Ascending aorta (tissue), 2 donors: Measurements from ENCODE around the gene TF. TPM values are rescaled to one million over a fixed set of nuclear protein-coding genes. Genes with fewer than 3 reads are reported as not detected.

ENCODE experiments used
- DNase-seq, 2 donors: peaks; one replicate each; pipeline ENCODE4 v3.0.0-alpha.2; 2019; ENCODE audit warnings: low spot score in 2 of 2
- H3K27ac ChIP-seq, 2 donors: fragments of 200-600 bp; sonication (generic); one replicate each; pipeline ENCODE4 v1.5.1; 2016 to 2017; ENCODE audit warnings: mild to moderate bottlenecking in 1 of 2
- H3K27me3 ChIP-seq: fragments of 200-600 bp; sonication (generic); one replicate; pipeline ENCODE4 v1.5.1; 2017
- H3K36me3 ChIP-seq, 2 donors: fragments of 200-600 bp; sonication (generic); one replicate each; pipeline ENCODE4 v1.5.1; 2016
- H3K4me1 ChIP-seq, 2 donors: fragments of 200-600 bp; sonication (generic); one replicate each; pipeline ENCODE4 v1.5.1; 2016 to 2017; ENCODE audit warnings: mild to moderate bottlenecking in 1 of 2
- H3K4me3 ChIP-seq, 2 donors: fragments of 200-600 bp; sonication (generic); one replicate each; pipeline ENCODE4 v1.5.1; 2016 to 2017; ENCODE audit warnings: mild to moderate bottlenecking in 1 of 2
- H3K9me3 ChIP-seq, 2 donors: fragments of 200-600 bp; sonication (generic); one replicate each; pipeline ENCODE4 v1.5.1; 2016
- intact Hi-C: fragments of 100-400 bp; cut with DNase I; formaldehyde crosslinking; loops from one replicate; pipeline ENCODE4 v1.15.1; 2023
- total RNA-seq: library from RNA; depleted of rRNA; stranded (reverse); fragments of >200 nt; gene quantifications from one replicate; pipeline ENCODE4 v1.1.0, GENCODE V29; 2016
- TF ChIP-seq, protein P1 (sequence below), 3 experiments: fragments of 200-600 bp in 2 of 3; fragments of 450-650 bp in 1 of 3; sonication (generic) in 2 of 3; IDR thresholded peaks; one replicate each; pipeline ENCODE4 v1.5.1; 2016 to 2019; ENCODE audit warnings: antibody characterized with exemption in 3 of 3, mild to moderate bottlenecking in 1 of 3, moderate library complexity in 1 of 3

Gene TF
- total RNA-seq, 1 donor from 2014 or later: 62.8 TPM

DNA sequence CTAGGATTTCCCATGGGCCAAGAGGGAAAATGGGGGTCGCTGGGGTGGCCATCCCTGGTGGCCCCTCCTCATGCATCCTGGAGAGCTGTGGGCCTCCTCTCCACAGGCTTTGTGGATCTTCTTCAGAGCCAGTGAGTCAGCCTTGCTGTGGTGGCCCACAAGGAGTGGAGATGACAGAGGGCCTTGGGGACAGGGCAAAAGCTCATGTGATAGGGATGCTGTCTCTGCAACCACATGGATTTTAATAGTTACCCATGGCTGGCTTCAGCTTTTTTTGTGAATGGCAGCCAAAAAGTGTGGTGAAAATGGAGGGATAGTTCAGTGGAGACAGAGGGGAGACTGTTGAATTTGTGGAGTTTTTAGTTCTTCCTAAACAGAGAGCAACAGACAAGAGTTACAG, 1.2 kb downstream of the TF start:
- no peaks in the 10 kb centered on the region for H3K4me1 ChIP-seq
- H3K27ac ChIP-seq: no peak overlapping the region
- no peaks in the 10 kb centered on the region for H3K9me3 ChIP-seq
- H3K36me3 ChIP-seq: no peaks in the 10 kb centered on the region
- no peak overlapping the region for H3K4me3 ChIP-seq
- H3K27me3 ChIP-seq: no peaks in the 10 kb centered on the region
- intact Hi-C loops: no loop called here
- DNase-seq: no peak
- TF ChIP-seq, protein P1, sequence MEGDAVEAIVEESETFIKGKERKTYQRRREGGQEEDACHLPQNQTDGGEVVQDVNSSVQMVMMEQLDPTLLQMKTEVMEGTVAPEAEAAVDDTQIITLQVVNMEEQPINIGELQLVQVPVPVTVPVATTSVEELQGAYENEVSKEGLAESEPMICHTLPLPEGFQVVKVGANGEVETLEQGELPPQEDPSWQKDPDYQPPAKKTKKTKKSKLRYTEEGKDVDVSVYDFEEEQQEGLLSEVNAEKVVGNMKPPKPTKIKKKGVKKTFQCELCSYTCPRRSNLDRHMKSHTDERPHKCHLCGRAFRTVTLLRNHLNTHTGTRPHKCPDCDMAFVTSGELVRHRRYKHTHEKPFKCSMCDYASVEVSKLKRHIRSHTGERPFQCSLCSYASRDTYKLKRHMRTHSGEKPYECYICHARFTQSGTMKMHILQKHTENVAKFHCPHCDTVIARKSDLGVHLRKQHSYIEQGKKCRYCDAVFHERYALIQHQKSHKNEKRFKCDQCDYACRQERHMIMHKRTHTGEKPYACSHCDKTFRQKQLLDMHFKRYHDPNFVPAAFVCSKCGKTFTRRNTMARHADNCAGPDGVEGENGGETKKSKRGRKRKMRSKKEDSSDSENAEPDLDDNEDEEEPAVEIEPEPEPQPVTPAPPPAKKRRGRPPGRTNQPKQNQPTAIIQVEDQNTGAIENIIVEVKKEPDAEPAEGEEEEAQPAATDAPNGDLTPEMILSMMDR (IDR thresholded peaks at IDR 0.05): no peak

DNA sequence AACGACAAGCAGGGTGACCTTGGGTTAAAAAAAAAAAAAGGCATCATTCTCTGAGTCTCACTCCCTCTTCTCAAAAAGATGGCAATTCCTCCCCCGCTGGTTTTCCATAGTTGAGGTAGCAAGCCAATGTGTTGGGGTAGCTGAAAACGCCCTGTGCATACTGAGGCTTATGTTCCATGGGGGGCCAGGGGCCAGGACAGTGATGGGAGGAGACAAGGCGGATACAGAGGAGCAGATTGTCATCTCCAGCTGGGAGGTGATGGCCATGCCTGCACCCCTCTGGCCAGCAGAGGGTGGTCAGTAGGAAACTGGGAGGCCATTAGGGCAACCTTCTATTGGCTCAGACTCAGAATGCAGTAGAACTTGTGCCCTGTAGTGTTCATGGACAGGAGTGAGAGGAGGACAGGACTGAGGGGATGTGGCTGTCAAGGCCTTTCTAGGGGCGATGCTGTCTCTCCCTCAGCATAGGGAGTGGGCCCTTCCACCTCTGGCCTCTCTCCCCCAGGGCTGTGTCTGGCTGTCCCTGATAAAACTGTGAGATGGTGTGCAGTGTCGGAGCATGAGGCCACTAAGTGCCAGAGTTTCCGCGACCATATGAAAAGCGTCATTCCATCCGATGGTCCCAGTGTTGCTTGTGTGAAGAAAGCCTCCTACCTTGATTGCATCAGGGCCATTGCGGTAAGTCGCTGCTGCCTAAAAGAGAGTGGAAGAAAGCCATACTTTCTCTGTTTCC, 1.9 kb downstream of the TF start:
- Histone ChIP-seq H3K4me3 (no peak overlapping the region), H3K27ac (no peak overlapping the region), H3K9me3 (no peaks in the 10 kb centered on the region), H3K4me1 (no peaks in the 10 kb centered on the region), H3K36me3 (no peaks in the 10 kb centered on the region), H3K27me3 (no peaks in the 10 kb centered on the region)
- no peak for DNase-seq
- intact Hi-C loops: no loop called here
- TF ChIP-seq, protein P1 (IDR thresholded peaks at IDR 0.05): no peak

DNA sequence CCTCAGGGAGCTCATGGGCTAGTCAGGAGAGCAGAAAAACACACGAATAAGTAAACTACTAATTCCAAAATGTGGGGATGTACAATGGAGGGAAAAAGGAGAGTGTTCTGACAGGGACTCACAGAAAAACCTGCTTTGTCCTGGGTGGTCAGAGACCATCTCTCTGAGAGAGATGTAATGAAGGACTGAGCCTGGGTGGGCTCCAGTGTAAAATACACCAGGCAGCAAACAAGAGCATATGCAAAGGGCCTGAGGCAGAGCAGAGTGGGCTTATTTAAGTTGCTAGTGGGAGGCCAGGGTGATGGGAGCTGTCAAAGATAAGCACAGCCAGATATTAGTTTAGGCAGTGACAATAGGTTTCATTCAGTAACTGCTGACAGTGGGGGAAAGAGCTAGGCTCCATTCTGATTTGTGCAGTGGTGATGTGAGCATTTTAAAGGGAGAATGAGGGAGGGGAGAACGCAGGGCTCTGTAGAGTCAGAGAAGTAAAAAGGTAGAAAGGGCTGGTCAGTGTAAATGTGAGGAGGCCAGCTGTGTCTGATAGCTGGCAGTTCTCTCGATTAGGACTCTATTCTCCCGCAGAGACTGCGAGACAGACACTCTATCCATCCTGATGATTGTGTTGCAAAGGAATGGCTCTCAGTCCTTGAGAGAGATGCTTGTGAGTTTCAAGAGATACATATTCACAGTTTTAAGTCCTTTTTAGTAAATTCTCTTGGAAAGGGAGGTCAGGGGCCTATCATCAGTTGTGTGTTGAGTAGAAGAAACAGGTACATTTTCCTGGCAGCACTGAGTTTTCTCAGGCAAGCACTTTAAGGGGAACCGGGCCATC, 3.5 kb downstream of the TF start:
- TF ChIP-seq, protein P1 (IDR thresholded peaks at IDR 0.05): no peak
- no peaks in the 10 kb centered on the region for H3K27me3 ChIP-seq
- intact Hi-C loops: no loop called here
- no peak overlapping the region for H3K27ac ChIP-seq
- no peak overlapping the region for H3K4me3 ChIP-seq
- no peaks in the 10 kb centered on the region for H3K4me1 ChIP-seq
- no peaks in the 10 kb centered on the region for H3K9me3 ChIP-seq
- DNase-seq: no peak
- no peaks in the 10 kb centered on the region for H3K36me3 ChIP-seq

DNA sequence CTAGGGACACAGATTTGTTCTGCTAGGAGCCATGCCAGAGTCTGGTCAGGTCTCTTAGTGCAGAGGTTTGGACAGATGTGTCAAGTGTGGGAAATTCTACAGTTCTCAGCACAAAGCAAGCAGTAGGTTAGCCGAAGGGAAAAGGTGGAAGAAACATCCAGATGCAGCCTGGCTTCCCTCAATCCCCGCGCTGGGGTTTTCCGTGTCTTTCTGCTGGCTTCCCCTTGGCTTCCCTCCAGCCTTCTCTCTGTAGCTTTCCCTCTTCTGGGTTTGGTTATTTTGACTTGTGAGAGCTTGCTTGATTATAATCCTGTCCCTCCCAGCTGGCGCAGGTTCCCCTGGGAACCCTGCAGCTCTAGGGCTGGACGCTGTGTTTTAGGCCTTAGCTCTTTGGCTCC, 4.1 kb downstream of the TF start:
- H3K9me3 ChIP-seq: no peaks in the 10 kb centered on the region
- TF ChIP-seq, protein P1 (IDR thresholded peaks at IDR 0.05): no peak
- H3K4me1 ChIP-seq: no peaks in the 10 kb centered on the region
- H3K36me3 ChIP-seq: no peaks in the 10 kb centered on the region
- no peak overlapping the region for H3K27ac ChIP-seq
- intact Hi-C loops: no loop called here
- no peaks in the 10 kb centered on the region for H3K27me3 ChIP-seq
- no peak overlapping the region for H3K4me3 ChIP-seq
- no peak for DNase-seq

DNA sequence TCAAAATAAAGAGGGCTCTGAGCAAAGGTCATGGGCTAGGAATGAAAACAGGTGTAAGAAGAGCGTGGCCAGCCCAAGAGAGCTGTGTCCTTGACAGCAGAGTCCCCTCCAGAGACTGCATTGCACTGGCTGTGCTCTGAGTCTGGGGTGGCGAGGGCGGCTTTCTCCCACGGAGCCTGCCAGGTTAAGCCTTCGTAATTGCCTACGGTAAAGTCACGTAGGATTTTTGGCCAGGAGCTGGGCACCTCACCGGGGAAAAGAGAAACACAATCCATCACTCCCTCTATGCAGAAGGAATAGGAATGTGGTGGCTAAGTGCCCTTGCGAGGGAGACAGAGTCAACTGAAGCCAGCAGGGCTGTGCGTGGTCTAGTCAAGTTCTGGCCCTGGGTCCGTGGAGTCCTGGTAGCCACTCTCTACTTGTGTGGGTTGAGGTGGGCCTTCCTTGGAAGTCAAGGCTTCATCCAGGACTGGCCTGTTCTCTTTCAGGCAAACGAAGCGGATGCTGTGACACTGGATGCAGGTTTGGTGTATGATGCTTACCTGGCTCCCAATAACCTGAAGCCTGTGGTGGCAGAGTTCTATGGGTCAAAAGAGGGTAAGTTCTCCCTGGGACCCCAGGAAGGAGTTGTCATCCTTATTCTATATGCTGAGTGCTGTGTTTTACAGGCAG, 7.0 kb downstream of the TF start:
- intact Hi-C loops: no loop called here
- Histone ChIP-seq H3K27me3 (no peaks in the 10 kb centered on the region), H3K27ac (no peak overlapping the region), H3K9me3 (no peaks in the 10 kb centered on the region), H3K4me1 (no peaks in the 10 kb centered on the region), H3K4me3 (no peak overlapping the region), H3K36me3 (no peaks in the 10 kb centered on the region)
- TF ChIP-seq, protein P1 (IDR thresholded peaks at IDR 0.05): no peak
- no peak for DNase-seq
